ENCODE results near the gene MBD3L4.
"Not testable (repeated sequence)": the region's sequence is repeated elsewhere in the genome, so short reads cannot be mapped to it uniquely, and the experiment has no call there.

Gene MBD3L4

GRCh38 chr19:7040079-7040478 lies at the start of gene MBD3L4:
Gene MBD3L4 (minus strand): TSS chr19:7040179. CDS start chr19:7040144, 35 bp downstream.
- not testable (repeated sequence) for DNase-seq

- DNase-seq: no peak
These were observed 49.0 kb upstream of the MBD3L4 start for GRCh38 chr19:7088999-7089398.

DNA sequence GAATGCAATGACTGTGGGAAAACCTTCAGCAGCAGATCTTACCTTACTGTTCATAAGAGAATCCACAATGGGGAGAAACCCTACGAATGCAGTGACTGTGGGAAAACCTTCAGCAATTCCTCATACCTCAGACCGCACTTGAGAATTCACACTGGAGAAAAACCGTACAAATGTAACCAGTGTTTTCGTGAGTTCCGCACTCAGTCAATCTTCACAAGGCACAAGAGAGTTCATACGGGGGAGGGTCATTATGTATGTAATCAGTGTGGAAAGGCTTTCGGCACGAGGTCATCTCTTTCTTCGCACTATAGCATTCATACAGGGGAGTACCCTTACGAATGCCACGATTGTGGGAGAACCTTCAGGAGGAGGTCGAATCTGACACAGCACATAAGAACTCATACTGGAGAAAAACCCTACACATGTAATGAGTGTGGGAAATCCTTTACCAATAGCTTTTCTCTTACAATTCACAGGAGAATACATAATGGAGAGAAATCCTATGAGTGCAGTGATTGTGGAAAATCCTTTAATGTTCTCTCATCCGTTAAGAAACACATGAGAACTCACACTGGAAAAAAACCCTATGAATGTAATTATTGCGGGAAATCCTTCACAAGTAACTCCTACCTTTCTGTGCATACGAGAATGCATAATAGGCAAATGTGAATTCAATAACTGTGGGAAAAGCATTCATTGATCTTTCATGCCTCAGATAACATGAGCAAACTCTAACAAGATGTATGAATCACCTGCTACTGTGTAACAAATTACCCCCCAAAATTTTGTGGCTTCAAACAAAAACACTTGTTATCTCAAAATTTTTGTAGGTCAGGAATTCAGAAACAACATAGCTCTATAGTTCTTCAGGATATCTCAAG lies 43.3 kb upstream of the MBD3L4 start:
- DNase-seq: no peak

DNA sequence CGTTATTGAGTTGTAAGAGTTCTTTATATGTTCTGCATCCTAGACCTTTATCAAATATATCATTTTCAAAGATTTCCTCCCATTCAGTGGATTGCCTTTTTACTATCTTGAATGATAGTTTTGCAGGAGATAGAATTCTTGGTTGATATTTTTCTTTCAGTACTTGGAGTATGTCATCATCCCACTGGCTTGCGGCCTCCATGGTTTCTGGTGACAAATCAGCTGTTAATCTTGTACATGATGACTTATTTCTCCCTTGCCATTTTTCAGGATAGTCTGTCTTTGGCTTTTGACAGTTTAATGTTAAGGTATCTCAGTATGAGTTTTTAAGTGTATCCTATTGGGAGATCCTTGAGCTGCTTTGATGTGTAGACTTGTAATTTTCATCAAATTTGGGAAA lies 38.0 kb upstream of the MBD3L4 start:
- no peak for DNase-seq

DNA sequence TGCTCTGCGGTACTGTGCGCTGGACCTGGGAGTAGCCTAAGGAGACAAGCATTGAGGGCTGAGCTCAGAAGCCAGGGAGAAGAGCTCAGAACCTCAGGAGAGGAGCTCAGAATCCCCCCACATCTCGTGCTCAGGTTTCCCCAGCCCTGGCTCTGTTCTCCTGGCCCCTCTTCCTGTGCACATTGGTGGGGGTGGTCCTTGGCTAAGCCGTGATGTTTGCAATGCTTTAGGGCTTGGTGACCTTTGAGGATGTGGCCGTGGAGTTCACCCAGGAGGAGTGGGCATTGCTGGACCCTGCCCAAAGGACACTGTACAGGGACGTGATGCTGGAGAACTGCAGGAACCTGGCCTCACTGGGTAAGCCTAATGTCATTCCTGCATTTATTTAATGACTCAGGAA lies 36.2 kb upstream of the MBD3L4 start:
- no peak for DNase-seq

- DNase-seq: no peak
These were observed 34.8 kb upstream of the MBD3L4 start for GRCh38 chr19:7074705-7075282.

- no peak for DNase-seq
These were observed 32.6 kb upstream of the MBD3L4 start for GRCh38 chr19:7072541-7072940.

GRCh38 chr19:7069904-7070226 lies 29.9 kb upstream of the MBD3L4 start:
- DNase-seq: no peak

- DNase-seq: peak; percentile 98
These were observed 29.3 kb upstream of the MBD3L4 start, which contains the start of gene ZNF557 for GRCh38 chr19:7069042-7069903. Gene ZNF557 (plus strand): TSS chr19:7069703. CDS start chr19:7075075, 5,372 bp downstream.

DNA sequence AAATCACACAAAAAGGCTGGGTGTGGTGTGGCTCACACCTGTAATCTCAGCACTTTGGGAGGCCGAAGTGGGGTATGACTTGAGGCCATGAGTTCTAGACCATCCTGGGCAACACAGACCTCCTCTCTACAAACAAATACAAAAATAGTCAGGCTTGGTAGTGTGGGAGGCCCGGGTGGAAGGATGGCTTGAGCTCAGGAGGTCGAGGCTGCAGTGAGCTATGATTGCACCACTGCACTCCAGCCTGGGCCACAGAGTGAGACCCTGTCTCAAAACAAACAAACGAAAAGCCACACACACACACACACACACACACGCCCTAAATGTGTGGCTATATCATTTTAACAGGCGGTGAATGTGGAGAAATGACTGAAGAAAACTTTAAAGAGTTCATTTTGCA lies 28.6 kb upstream of the MBD3L4 start:
- DNase-seq: no peak

DNA sequence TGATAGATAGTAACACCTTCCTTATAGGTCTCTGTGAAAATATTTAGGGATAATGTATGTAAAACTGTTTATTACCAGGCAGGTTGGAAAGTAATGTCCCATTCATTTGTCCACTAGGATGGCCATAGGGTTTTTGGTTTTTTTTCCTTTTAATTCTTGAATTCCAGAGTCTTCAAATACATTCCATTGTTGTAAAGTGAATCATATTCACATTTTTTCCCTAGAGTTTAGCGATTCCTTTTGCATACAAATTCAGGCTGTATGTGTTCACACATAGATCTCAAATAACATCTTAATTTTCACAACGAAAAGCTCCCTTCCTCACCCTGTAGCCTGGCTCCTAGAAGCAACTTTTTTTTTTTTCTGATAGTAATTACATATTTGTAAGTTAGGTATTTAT lies 27.7 kb upstream of the MBD3L4 start:
- peak; percentile 63 for DNase-seq

DNA sequence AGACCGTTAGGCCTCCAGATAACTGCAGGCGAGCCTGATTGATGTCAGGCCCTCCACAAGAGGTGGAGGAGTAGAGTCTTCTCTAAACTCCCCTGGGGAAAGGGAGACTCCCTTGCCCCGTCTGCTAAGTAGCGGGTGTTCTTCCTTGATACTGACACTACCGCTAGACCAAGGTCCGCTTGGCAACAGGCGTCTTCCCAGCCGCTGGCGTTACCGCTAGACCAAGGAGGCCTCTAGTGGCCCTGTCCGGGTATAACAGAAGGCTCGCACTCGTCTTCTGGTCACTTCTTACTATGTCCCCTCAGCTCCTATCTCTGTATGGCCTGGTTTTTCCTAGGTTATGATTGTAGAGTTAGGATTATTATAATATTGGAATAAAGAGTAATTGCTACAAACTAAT lies 27.1 kb upstream of the MBD3L4 start:
- DNase-seq: peak; percentile 23

DNA sequence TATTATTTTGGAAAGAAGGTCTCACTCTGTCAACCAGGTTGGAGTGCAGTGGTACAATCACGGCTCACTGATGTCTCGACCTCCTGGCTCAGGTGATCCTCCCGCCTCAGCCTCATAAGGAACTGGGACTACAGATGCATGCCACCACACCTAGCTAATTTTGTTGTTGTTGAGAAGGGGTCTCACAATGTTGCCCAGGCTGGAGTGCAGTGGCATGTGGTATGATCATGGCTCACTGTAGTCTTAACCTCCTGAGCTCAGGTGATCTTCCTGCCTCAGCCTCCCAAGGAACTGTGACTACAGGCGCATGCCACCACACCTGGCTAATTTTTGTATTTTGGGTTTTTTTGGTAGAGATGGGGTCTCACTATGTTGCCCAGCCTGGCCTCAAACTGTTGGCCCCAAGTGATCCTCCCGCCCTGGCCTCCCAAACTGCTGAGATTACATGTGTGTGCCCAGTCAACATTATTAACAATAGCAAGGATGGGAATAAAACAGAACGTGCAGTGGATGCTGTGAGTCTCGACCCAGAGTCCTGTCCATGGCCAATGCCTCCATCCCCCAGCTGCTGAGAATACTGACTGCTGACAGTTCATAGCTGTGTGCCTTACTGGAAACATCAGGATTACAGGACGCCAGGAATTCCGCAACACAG lies 23.9 kb upstream of the MBD3L4 start:
- no peak for DNase-seq

DNA sequence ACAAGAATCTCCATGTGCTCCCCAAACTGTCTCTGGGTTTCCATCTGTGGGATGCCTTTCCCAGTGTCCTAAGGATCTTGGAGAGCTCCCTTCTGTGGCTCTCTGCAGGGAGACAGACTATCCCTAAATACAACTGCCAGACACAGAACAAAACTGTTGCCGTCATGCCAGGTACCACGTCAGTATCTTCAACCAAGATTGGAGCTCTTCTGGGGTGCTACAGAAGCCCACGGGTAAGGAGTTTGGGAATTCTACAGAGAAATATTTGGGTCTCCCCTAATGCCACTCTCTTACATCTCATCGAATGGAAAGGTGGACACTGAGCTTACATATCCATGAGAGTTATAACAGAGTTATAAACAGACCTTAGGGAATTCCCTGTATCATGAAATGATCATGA lies 23.4 kb upstream of the MBD3L4 start:
- no peak for DNase-seq

DNA sequence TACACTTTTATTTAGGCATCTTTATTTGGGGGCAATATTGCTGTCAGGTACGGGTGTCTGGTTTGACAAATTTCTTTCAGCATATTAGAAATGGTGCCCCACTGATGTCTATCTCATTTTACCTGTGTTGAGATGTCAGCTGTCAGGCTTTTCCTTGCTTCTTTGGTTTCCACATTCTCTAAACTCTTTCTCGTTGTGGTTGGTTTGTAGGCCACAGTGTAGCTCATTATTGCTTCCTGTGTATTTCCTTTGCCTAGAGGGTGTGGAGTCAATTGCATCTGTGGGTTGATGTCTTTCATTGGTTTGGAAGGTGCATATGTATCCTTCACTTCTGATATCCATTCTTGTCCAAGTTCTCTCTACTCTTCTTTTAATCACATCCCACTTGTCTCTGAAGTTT lies 20.0 kb upstream of the MBD3L4 start:
- not testable (repeated sequence) for DNase-seq

GRCh38 chr19:7058576-7058975 lies 18.6 kb upstream of the MBD3L4 start, which contains the start of gene MBD3L3:
Gene MBD3L3 (minus strand): TSS chr19:7058676. CDS start chr19:7058605, 71 bp downstream.
- not testable (repeated sequence) for DNase-seq

DNA sequence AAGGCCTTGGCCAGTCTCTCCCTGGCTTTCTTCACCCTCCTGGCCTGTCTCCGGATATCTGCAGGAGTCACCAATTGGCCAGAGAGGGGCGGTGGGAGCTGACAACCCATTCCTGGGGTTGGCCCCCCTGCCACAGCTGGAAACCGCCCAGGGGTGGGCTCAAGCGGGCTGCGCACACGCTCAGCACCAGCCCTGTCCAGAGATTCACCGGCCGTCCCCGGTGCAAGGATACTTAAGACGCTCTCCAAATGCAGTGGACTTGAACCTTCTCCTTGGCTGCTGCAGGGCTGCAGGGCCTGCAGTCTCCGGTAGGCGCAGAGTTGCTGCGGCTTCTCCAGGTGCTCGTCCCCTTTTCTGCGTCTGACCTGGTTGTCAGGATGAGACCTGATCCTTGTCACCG lies 16.4 kb upstream of the MBD3L4 start:
- not testable (repeated sequence) for DNase-seq

DNA sequence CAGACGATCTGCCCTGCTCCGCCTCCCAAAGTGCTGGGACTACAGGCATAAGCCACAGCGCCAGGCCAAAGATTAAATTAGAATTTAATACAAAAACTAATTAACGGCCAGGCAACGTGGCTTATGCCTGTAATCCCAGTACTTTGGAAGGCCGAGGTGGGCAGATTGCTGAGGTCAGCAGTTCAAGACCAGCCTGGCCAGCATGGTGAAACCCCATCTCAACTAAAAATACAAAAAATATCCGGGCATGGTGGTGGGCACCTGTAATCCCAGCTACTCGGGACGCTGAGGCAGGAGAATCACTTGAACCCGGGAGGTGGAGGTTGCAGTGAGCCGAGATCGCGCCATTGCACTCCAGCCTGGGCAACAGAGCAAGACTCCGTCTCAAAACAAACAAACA lies 15.7 kb upstream of the MBD3L4 start:
- DNase-seq: not testable (repeated sequence)

GRCh38 chr19:7054635-7055368 lies 14.8 kb upstream of the MBD3L4 start:
- not testable (repeated sequence) for DNase-seq

- DNase-seq: not testable (repeated sequence)
These were observed 12.9 kb upstream of the MBD3L4 start for GRCh38 chr19:7052896-7053295.

GRCh38 chr19:7051421-7051820 lies 11.4 kb upstream of the MBD3L4 start:
- not testable (repeated sequence) for DNase-seq

DNA sequence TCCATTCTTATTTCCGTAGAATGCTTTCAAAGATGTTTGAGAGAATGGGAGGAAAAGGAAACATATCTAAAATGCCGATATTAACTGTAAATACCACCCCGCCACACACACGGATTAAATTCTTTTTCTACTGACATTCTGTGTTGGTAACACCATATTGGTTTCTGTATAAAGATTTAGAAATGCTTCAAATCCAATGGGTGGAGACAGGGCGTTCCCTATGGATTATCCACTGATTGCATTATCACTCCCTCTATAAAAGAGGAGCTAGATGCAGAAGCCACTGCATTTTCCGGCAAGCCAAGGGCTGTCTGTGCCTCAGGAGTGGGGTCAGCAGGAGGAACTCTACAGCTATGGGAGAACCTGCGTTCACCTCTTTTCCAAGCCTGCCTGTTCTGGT lies 9.0 kb upstream of the MBD3L4 start, which contains the start of gene MBD3L2:
TSS of gene MBD3L2 (plus strand) at position 301 of the 400 bp plus-strand sequence. CDS start at position 354, 53 bp downstream.
- not testable (repeated sequence) for DNase-seq

Measured in EL (cell line).